ENCODE results near the gene TPPP3.

Gene TPPP3

DNA sequence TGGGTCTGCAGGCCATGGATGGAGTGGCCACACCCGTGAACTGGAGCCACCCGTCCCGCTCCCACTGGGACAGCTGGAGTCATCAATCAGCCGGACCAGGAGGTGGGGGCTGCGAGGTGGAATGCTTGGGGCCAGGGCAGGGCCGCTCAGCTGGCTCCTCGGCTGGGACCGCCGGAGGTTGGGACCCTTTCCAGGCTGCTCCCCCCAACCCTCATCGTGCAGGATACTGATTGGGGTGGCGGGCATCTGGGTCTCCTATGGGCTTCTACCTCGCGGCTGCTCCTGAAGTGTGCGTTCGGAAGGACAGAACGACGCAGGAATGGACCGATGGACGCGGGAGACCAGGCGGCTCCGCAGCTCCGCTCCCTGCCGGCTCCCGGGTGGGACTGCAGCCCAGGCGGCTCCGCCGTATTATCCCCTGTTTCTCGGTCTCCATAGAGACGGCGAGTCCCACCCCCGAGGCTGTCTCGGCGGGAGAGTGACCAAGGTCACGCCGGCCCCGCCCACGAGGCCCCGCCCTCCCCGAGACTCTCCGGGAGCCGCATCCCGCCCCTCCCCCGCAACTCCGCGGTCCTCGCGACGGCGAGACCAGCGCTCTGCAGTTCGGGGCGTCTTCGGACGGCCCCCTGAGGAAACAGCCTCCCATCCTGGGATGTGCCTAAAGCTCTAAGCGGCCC, at the start of gene TPPP3:
TSS of gene TPPP3 (minus strand) at position 388 of the 677 bp plus-strand sequence. CDS start 2,387 bp downstream, outside the sequence.
- in situ Hi-C loops (cut with HindIII; ENCODE audit: low sequenced_read_pairs): no loop called here

GRCh38 chr16:67442581-67443255, 49.4 kb upstream of the TPPP3 start:
- in situ Hi-C loops (cut with HindIII; ENCODE audit: low sequenced_read_pairs): loop anchor here (5.0 to 10.0 kb wide), 2 partner anchors 55 to 178 kb away; no protein-coding TSS in a partner anchor

DNA sequence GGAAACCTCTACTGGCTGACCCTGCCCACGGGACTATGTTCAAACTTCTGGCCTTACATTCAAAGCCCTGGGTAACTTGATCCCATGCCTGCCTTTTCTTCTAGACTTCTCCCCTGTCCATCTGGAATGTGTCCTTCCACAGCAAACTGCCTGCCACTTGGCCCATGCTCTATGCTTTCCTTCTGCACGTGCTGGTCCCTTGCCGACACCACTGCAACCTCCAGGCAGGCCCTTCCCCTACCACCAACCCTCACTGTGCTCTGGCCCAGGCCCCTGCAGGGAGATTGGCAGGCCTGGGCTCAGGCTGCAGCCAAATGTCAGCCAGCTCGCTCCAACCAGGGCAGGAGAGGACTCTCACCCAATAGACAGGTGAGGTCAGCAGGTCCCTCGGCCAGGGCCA, 48.6 kb upstream of the TPPP3 start:
- in situ Hi-C loops (cut with HindIII; ENCODE audit: low sequenced_read_pairs): loop anchor here (5.0 to 10.0 kb wide), 2 partner anchors 55 to 177 kb away; no protein-coding TSS in a partner anchor

- in situ Hi-C loops (cut with HindIII; ENCODE audit: low sequenced_read_pairs): loop anchor here (5.0 to 10.0 kb wide), 2 partner anchors 54 to 177 kb away; no protein-coding TSS in a partner anchor
Measured at GRCh38 chr16:67441271-67441753, 48.0 kb upstream of the TPPP3 start.

GRCh38 chr16:67438824-67439393, 45.6 kb upstream of the TPPP3 start:
- in situ Hi-C loops (cut with HindIII; ENCODE audit: low sequenced_read_pairs): no loop called here

DNA sequence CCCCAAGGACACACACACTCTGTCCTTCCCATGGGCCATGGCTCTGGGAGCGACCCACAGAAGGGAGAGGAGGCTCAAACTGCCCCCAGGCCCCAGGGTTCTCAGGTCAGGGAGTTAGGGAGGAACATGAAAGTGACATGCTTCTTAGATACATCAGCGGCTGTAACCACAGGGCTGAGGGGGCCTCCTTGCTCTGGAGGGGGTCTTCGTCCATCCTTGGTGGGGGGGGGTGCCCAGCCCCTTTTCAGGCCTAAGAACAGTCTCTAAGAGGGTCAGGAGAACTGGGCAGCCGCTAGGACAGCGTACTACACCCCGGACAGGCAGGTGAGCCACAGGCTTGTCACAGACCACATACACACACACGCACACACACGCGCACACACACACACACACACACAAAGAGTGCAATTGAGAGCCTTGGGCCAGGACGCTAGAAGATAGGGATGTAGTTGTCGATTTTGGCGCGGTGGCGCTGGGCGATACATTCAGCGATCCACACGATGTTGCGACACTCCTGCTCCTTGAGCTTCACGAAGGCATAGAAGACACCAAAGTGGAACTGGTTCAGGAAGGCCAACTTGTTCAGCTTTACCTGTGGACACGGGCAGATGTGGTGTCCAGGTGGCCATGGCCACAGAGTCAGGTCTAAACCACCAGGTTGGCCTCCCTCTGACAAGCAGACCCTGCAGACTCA, 44.9 kb upstream of the TPPP3 start:
- in situ Hi-C loops (cut with HindIII; ENCODE audit: low sequenced_read_pairs): no loop called here

GRCh38 chr16:67437513-67437912, 44.2 kb upstream of the TPPP3 start:
- in situ Hi-C loops (cut with HindIII; ENCODE audit: low sequenced_read_pairs): no loop called here

GRCh38 chr16:67436640-67437193, 43.4 kb upstream of the TPPP3 start:
- in situ Hi-C loops (cut with HindIII; ENCODE audit: low sequenced_read_pairs): no loop called here

DNA sequence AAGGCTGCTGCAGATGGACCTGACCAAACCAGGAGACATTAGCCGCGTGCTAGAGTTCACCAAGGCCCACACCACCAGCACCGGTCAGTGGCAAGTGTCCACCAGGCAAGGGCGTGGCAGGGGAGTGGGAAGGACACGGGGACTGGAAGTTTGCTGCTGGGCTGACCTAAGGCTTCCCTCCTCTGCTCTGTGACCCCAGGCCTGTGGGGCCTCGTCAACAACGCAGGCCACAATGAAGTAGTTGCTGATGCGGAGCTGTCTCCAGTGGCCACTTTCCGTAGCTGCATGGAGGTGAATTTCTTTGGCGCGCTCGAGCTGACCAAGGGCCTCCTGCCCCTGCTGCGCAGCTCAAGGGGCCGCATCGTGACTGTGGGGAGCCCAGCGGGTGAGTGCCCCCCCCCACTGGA, 42.5 kb upstream of the TPPP3 start:
- in situ Hi-C loops (cut with HindIII; ENCODE audit: low sequenced_read_pairs): no loop called here

- in situ Hi-C loops (cut with HindIII; ENCODE audit: low sequenced_read_pairs): no loop called here
Measured at GRCh38 chr16:67433131-67433719, 39.9 kb upstream of the TPPP3 start.

DNA sequence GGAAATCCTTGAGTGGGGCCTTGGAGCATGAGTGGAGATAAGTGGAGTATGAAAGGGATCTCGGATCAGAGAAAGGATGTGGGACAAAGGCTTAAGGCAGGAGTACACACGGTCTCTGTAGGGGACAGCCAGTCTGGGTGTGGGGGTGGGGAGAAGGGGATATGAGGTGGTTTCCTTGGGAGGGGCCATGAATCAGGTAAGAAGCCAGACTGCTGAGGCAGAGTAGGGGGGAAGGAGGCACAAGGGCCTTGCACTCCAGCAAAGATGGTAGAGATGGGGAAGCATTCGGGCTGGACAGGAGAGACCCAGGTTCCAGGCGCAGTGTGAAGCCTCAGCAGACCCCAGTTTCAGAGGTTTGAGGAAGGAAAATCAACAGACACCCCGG, 39.2 kb upstream of the TPPP3 start:
- in situ Hi-C loops (cut with HindIII; ENCODE audit: low sequenced_read_pairs): no loop called here

DNA sequence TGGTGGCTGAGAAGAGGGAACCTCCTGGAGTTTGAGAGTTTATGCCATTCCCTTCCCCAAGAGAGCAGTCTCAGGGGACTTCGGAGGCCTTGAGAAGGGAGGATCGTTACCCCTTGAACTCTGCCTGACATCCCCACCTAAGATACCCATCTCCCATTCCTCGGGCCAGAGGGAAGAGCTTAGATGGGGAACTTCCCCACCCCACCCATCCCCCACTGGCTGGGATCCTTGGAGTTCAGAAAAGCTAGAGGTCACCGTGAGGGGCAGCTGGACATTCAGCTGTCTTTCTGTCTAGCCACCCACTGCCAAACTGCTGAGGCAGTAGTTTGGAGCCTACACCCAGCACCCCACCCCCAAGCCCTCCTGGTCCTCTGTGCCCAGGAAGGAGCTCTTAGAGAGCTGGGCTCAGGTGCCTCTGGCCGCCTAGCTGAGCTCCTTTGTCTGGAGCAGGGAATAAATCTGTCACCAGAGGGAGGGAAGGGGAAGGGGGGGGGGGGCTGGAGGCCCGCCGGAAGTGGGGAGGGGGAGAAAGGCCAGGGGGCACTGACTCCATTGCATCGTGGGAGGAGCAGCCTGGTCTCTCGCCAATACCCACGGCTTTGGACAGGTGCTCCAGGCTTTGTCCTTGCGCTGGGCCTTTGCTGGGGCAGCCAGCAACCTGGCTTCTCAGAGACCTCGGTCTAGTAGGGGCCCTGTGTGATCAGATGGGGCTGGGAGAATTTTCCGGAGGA, 38.6 kb upstream of the TPPP3 start:
- in situ Hi-C loops (cut with HindIII; ENCODE audit: low sequenced_read_pairs): no loop called here

- in situ Hi-C loops (cut with HindIII; ENCODE audit: low sequenced_read_pairs): no loop called here
Measured at GRCh38 chr16:67430977-67431774, 37.9 kb upstream of the TPPP3 start, which contains the start of gene HSD11B2. Gene HSD11B2 (plus strand): TSS chr16:67431121. CDS start chr16:67431249, 128 bp downstream.

DNA sequence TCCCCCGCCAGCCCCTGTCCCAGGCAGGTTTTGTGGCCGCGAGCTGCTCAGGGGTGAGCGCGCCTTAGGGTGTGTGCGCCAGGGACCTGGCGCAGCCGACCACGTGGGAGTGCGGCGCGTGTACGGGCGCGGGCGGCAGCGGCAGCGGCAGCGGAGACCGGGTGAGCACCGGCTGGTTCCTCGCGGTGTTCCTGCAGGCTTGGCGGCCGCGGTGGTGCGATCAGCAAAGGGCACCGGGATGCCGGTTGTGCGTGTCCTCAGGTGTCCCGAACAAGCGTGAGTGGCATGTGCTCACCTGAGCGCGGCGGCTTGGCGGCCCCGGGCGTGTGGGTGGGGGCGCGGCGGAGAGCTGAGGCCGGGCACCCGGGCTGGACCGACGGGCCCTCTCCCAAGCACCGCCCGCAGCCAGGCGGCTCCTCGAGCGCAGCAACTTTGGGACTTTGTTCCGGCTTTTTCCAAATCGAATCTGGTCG, 37.2 kb upstream of the TPPP3 start:
- in situ Hi-C loops (cut with HindIII; ENCODE audit: low sequenced_read_pairs): no loop called here

DNA sequence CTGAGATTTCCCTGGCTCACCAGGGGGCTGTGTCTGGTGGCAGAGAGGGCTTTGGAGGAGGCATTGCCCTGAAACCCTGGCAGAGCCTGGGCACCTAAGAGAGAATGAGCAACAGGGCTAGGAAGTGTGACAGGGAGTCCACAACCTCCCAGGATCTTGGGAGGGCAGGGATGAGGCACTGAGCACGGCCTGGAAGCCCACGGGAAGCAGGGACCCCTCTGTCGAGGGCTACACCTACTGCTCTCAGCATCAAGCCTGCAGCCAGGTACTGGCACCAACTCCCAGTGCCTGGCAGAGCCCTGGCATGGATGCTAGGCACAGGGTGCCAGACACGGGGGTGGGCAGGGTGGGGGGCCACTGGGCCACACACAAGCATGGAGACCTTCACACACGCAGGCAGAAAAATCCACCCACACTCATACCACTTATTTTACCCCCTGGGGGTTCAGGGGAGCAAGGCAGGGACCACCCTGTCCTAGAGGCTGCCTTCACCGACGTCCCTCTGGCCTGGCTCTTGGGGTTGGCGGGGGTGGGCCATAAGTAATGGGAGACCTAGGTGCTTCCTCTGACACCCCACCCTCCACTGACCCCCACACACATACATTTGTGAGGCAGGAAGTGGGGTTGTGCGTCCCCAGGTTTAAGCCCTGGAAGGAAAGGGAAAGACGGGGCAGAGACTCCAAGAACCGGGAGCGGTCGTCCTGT, 36.7 kb upstream of the TPPP3 start:
- in situ Hi-C loops (cut with HindIII; ENCODE audit: low sequenced_read_pairs): no loop called here

DNA sequence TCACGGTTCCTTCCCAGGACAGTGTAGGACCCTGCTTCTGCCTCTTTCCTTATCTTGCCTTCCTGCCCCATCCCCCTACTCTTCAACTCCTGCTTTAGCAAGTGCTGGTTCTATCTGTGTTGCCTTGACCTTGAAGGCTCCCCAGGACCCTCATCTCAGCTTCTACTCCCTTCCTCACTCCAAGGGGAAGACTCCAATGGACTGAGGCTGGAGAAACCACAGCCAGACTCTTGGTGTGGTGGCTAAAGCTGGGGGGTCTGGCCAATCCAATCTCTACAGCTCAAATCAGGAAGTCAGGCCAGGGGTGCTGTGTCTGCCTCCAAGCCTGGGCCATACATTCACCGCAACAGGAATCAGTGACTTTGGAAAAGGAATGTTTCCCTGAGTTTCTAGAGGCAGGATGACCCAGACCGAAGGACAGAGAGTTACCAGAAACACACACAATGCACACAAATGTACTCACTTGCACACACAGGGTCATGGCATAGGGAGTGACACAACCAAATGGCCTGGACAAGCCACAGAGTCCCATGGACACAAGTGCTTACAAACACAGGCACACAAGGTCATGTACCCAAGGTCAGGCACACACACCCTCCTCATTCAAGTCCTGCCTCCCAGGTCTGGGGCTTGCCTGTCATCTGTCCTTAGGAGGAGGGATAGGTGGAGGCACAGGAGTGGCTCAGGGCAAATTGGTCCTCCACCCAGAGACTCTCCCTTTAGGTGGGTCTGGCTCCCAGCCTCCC, 35.9 kb upstream of the TPPP3 start:
- in situ Hi-C loops (cut with HindIII; ENCODE audit: low sequenced_read_pairs): no loop called here

DNA sequence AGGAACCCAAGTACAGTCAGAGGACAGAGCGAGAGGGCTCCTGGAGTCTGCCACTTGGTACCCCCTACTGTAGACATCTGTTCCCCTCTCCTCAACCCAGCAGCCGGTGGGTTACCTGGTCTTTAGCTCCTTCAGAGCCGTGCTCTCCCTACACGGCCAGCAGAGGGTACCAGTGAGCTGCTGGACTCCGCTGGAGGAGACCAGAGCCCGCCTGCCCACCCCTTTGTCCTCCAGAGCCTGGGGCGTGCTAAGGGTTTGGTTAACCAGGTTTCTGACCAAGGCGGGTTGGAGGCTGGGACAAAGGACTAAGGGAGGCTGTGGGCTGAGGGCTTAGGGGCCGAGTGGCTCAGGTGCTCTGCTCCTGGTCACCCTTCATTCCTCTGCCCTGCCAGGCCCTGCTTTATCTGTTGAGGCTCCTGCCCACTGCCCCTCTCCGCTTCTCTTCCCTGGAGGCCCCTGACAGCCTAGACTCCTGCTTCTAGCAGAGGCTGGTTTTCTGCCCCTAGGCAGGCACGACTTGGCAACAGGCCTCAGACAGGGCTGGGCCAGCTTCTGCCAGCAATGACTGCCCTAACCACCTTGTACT, 34.9 kb upstream of the TPPP3 start:
- in situ Hi-C loops (cut with HindIII; ENCODE audit: low sequenced_read_pairs): no loop called here

All from DLD1 (cell line).